Heart right ventricle (tissue), 16 donors: ENCODE results near the gene TANC2. TPM values are rescaled to one million over a fixed set of nuclear protein-coding genes. Genes with fewer than 3 reads are reported as not detected.
"Not testable (repeated sequence)": the region's sequence is repeated elsewhere in the genome, so short reads cannot be mapped to it uniquely, and the experiment has no call there.

Source experiments
- ATAC-seq, 8 donors: fragments of 200-7000 bp; cut with Tn5 transposase; one replicate each; pipeline ENCODE4 v1.9.1; 2020; ENCODE audit warnings: mild to moderate bottlenecking in 8 of 8, moderate library complexity in 8 of 8, moderate number of reproducible peaks in 1 of 8
- DNase-seq, 2 donors: peaks; one replicate each; pipeline ENCODE4 v3.0.0-alpha.2; 2020
- H3K27ac ChIP-seq, 10 donors: fragments of 200-600 bp; sonication (generic) in 2 of 10; one replicate each; pipeline versions ENCODE4 v1.5.0 to v1.8.0; 2020 to 2022; ENCODE audit warnings: mild to moderate bottlenecking in 3 of 10
- H3K27me3 ChIP-seq, 7 donors: fragments of 200-600 bp; one replicate each; pipeline ENCODE4 v1.8.0; 2021 to 2022; ENCODE audit warnings: mild to moderate bottlenecking in 2 of 7
- H3K36me3 ChIP-seq, 9 donors: fragments of 200-600 bp; sonication (generic) in 1 of 9; one replicate each; pipeline versions ENCODE4 v1.5.0 to v1.8.0; 2020 to 2022; ENCODE audit warnings: mild to moderate bottlenecking in 2 of 9
- H3K4me1 ChIP-seq, 9 donors: fragments of 200-600 bp; sonication (generic) in 1 of 9; one replicate each; pipeline versions ENCODE4 v1.5.0 to v1.8.0; 2020 to 2022; ENCODE audit warnings: mild to moderate bottlenecking in 4 of 9
- H3K4me3 ChIP-seq, 10 donors: fragments of 200-600 bp; sonication (generic) in 2 of 10; one replicate each; pipeline versions ENCODE4 v1.5.0 to v1.8.0; 2020 to 2022; ENCODE audit warnings: mild to moderate bottlenecking in 7 of 10, moderate library complexity in 2 of 10
- H3K9me3 ChIP-seq, 11 donors: fragments of 200-600 bp in 10 of 11; sonication (generic) in 2 of 11; one replicate each; pipeline versions ENCODE4 v1.5.0 to v1.8.0; 2013 to 2022; ENCODE audit warnings: mild to moderate bottlenecking in 2 of 11, control low read depth in 1 of 11, moderate library complexity in 1 of 11
- CTCF ChIP-seq, 9 donors: fragments of 200-600 bp; sonication (generic) in 2 of 9; IDR thresholded peaks; one replicate each; pipeline versions ENCODE4 v1.5.0 to v1.8.0; 2021 to 2022; ENCODE audit warnings: antibody characterized with exemption in 9 of 9, mild to moderate bottlenecking in 5 of 9, moderate library complexity in 1 of 9
- WGBS, 2 donors: extraction: QIAGEN DNeasy Blood & Tissue Kit; methylation state at CpG; one replicate each; pipeline ENCODE4 v1.1.7; 2013; ENCODE audit warnings: inconsistent platforms in 1 of 2; 5-methylcytosine and 5-hydroxymethylcytosine counted together
- intact Hi-C, 10 donors: fragments of 100-400 bp; cut with DNase I; formaldehyde crosslinking; loops; one replicate each; pipeline versions ENCODE4 v1.11.1 to v1.14.2; 2022
- polyA plus RNA-seq, 2 donors: library from polyadenylated mRNA; stranded (reverse); fragments of 200-250 nt; gene quantifications; one replicate each; pipeline ENCODE4 v1.2.3, GENCODE V29; 2013
- total RNA-seq, 10 donors: library from RNA; stranded (reverse); fragmentation: NEBNext Ultra II Directional in 3 of 10; extraction: Animal tissue kit (Norgen Biotek cat#: 25700) in 3 of 10; gene quantifications; one replicate each; pipeline versions ENCODE4 v1.2.1 to v1.2.4, GENCODE V29; 2021 to 2023
- donor health status: Arrhythmogenic right ventricular cardiomyopathy.
- donor health status: ischemic (EF 13 %, LVEDD 7.1; RV severe dilation, severe dysfunction).
- donor health status: healthy with polysubstance abuse.
- donor health status: DM: no; HTN: yes; CAD: no.
- donor health status: DM: no; HTN: no; CAD: no.
- donor health status: ischemic (EF 25% LVEDD 6.9; RV normal size, moderate dysfunction).
- donor health status: ischemic (EF 25% LVEDD 5.7; RV mildly dilated, moderate dysfunction).
- donor health status: healthy.
- donor health status: DM: yes; HTN: yes; CAD: no.
- donor health status: Ischemic cardiomyopathy.
- donor health status: ischemic (EF 35%, LVEDD 5.7; RV mildly dilated, moderate dysfunction).
- donor health status: nonischemic (EF 11% LVEDD 7.7; RV severe dilation, severe dysfunction).
- donor health status: DM: yes; HTN: yes; CAD: no.
- donor health status: PGD.
- donor health status: ischemic (EF 29% LVEDD 5.4; RV normal size, mild dysfunction).
- donor health status: nonischemic (EF 23%, LVEDD 6.1; RV moderate dilation, normal function).

The TANC2 gene
- total and polyA plus RNA-seq, 12 donors: 1.3 to 19.4 (median 8.4) TPM

- Histone ChIP-seq H3K9me3 (peaks cover 0 to 14% (median 0%) of the 10 kb centered on the region in 11 donors), H3K27me3 (no peaks in the 10 kb centered on the region), H3K4me1 (no peaks in the 10 kb centered on the region), H3K27ac (no peak overlapping the region), H3K36me3 (no peaks in the 10 kb centered on the region), H3K4me3 (no peak overlapping the region)
- no peak for DNase-seq
- TF ChIP-seq CTCF (IDR thresholded peaks at IDR 0.05): no peak
- intact Hi-C loops: no loop called here
- ATAC-seq: no peak
- WGBS, 2 donors: 93 to 96% methylated on average over 2 of the region's 2 CpGs
These were observed 9.2 kb downstream of the TANC2 start for GRCh38 chr17:62975206-62975605.

DNA sequence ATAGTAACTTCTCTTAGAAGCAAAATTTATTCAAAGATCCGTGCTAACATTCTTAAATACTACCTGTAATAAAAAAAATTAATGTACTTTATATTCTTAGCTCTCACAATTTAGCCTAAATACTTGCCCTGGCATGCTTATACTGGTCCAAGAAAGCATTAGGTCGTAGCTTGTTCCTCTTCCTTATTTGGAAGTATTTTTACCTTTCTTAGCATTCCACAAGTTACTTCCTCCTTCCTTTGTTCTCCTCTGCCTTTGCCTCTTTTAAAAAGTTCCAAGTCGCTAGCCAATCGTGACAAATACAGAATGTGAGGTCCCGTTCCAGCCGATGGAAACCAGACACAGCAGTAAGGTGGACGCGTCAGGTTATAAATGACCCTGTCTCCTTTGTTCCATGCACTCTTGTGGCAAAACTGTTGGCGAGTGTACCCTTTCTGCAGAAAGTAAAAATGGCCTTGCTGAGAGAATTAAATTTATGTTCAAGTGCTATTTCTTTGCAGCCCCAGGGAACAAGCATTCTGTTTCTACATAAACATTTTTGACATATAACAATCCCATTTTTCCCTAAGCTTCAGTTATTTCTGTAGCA lies 10.7 kb downstream of the TANC2 start:
- H3K36me3 ChIP-seq, intact Hi-C loops, H3K27me3 ChIP-seq, H3K4me1 ChIP-seq, H3K4me3 ChIP-seq, H3K27ac ChIP-seq, ATAC-seq, DNase-seq: not testable (repeated sequence)
- 87 to 92% methylated on average over 9 of the region's 9 CpGs for WGBS, 2 donors
- H3K9me3 ChIP-seq: peaks cover 0 to 14% (median 0%) of the 10 kb centered on the region in 11 donors

DNA sequence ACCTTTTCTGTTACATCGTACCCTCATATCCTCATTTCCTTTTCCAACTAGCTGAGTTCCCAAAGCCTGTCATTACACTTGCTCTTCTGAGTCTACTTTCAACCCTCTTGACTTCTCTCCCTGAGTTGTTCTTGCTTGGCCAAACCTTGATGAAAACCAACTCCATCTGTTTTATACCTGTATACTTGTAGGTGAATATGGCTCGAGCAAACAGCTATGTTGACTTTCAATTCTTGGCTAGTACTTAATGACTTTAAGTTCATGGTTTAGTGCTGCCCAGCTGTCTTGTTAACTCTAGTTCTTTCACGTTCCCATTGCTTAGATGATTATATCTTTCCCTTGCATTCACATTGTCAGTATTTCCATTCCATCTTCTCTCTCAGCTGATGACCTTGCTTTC lies 14.8 kb downstream of the TANC2 start:
- ATAC-seq (no peak), DNase-seq (no peak)
- no peak overlapping the region for H3K4me3 ChIP-seq
- TF ChIP-seq CTCF (IDR thresholded peaks at IDR 0.05): no peak
- H3K4me1 ChIP-seq: peaks cover 0 to 6% (median 0%) of the 10 kb centered on the region in 9 donors
- intact Hi-C loops: loop anchor here in 1 of 10 donors (10.0 kb wide), 1 partner anchor 424 kb away; no protein-coding TSS in a partner anchor
- H3K36me3 ChIP-seq: no peaks in the 10 kb centered on the region
- WGBS, 2 donors: 89 to 91% methylated on average over 3 of the region's 3 CpGs
- no peak overlapping the region for H3K27ac ChIP-seq
- H3K27me3 ChIP-seq: no peaks in the 10 kb centered on the region
- peaks cover 0 to 52% (median 31%) of the 10 kb centered on the region in 11 donors for H3K9me3 ChIP-seq

- ATAC-seq: no peak
- peaks cover 0 to 49% (median 32%) of the 10 kb centered on the region in 11 donors for H3K9me3 ChIP-seq
- no peak overlapping the region for H3K4me3 ChIP-seq
- H3K36me3 ChIP-seq: no peaks in the 10 kb centered on the region
- H3K27me3 ChIP-seq: no peaks in the 10 kb centered on the region
- intact Hi-C loops: loop anchor here in 1 of 10 donors (10.0 kb wide), 1 partner anchor 423 kb away; no protein-coding TSS in a partner anchor
- TF ChIP-seq CTCF (IDR thresholded peaks at IDR 0.05): no peak
- DNase-seq: no peak
- H3K27ac ChIP-seq: no peak overlapping the region
- 91 to 94% methylated on average over 2 of the region's 2 CpGs for WGBS, 2 donors
- peaks cover 0 to 6% (median 0%) of the 10 kb centered on the region in 9 donors for H3K4me1 ChIP-seq
These were observed 15.9 kb downstream of the TANC2 start for GRCh38 chr17:62981933-62982332.

DNA sequence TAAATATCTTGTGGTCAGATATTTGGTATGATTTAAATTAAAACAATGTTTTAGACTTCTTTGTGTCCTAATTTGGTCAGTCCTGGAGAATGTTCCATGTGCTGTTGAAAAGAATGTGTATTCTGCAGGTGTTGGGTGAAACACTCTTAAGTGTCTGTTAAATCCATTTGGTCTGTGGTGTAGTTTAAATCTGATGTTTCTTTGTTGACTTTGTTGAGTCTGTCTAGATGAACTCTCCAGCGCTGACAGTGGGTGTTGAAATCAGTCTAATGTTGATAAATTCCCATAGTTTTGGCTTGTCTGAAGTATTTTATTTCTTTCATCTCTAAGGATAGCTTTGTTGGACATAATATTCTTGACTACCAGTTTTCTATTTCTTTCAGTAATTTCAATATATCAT lies 18.8 kb downstream of the TANC2 start:
- peaks cover 0 to 42% (median 32%) of the 10 kb centered on the region in 11 donors for H3K9me3 ChIP-seq
- WGBS, 2 donors: 95 to 96% methylated on average over 1 of the region's 1 CpG

More for the DNA sequence above, 18.8 kb downstream of the TANC2 start:
- Histone ChIP-seq H3K4me3 (no peak overlapping the region), H3K4me1 (peaks cover 0 to 9% (median 3%) of the 10 kb centered on the region in 9 donors), H3K27me3 (no peaks in the 10 kb centered on the region), H3K27ac (no peak overlapping the region), H3K36me3 (no peaks in the 10 kb centered on the region)
- ATAC-seq: no peak
- TF ChIP-seq CTCF (IDR thresholded peaks at IDR 0.05): no peak
- no peak for DNase-seq
- intact Hi-C loops: loop anchor here in 1 of 10 donors (10.0 kb wide), 1 partner anchor 420 kb away; no protein-coding TSS in a partner anchor
